Dermis blood vessel endothelial cell (primary cell): Measurements from ENCODE around the gene MBP. TPM values are rescaled to one million over a fixed set of nuclear protein-coding genes. Genes with fewer than 3 reads are reported as not detected.
A peak's percentile ranks its signal among the peaks of the same experiment; 100 is the strongest.

ENCODE experiments used
- DNase-seq: peaks from one replicate; pipeline ENCODE4 v3.0.0; 2010
- total RNA-seq: library from RNA; depleted of rRNA; stranded (reverse); fragments of >200 nt; gene quantifications from 2 replicates; pipeline ENCODE4 v1.2.3, GENCODE V29; 2014

Gene MBP
- total RNA-seq, 1 donor from 2014 or later = 6.3 TPM

- peak; percentile 86 for DNase-seq
These were observed 18.0 kb downstream of the MBP start for GRCh38 chr18:77114415-77115191.

- DNase-seq = no peak
These were observed 18.5 kb downstream of the MBP start for GRCh38 chr18:77114152-77114414.

GRCh38 chr18:77113361-77114151 is 19.0 kb downstream of the MBP start:
- DNase-seq = no peak

- DNase-seq = no peak
These were observed 19.9 kb downstream of the MBP start for GRCh38 chr18:77112747-77113092.

GRCh38 chr18:77111951-77112746 is 20.4 kb downstream of the MBP start:
- DNase-seq = no peak

GRCh38 chr18:77111449-77111848 is 21.1 kb downstream of the MBP start:
- DNase-seq = no peak

GRCh38 chr18:77110936-77111335 is 21.6 kb downstream of the MBP start:
- DNase-seq = no peak

GRCh38 chr18:77110400-77110799 is 22.2 kb downstream of the MBP start:
- DNase-seq = no peak

GRCh38 chr18:77109648-77110019 is 22.9 kb downstream of the MBP start:
- no peak for DNase-seq

GRCh38 chr18:77108821-77109647 is 23.5 kb downstream of the MBP start:
- DNase-seq = no peak

- no peak for DNase-seq
These were observed 24.4 kb downstream of the MBP start for GRCh38 chr18:77108001-77108692.

GRCh38 chr18:77107292-77107691 is 25.3 kb downstream of the MBP start:
- DNase-seq = no peak

GRCh38 chr18:77106331-77106730 is 26.3 kb downstream of the MBP start:
- DNase-seq = no peak

GRCh38 chr18:77105680-77106079 is 26.9 kb downstream of the MBP start:
- DNase-seq = no peak

- no peak for DNase-seq
These were observed 27.6 kb downstream of the MBP start for GRCh38 chr18:77105028-77105427.

GRCh38 chr18:77103991-77104531 is 28.5 kb downstream of the MBP start:
- DNase-seq = peak; percentile 46

GRCh38 chr18:77103187-77103850 is 29.3 kb downstream of the MBP start:
- DNase-seq = no peak

GRCh38 chr18:77102259-77103040 is 30.1 kb downstream of the MBP start:
- peak; percentile 45 for DNase-seq

- DNase-seq = peak; percentile 93
These were observed 30.9 kb downstream of the MBP start for GRCh38 chr18:77101410-77102258.
